Naive thymus-derived CD4-positive, alpha-beta T cell (primary cell): ENCODE data around the gene ERN1. TPM values are rescaled to one million over a fixed set of nuclear protein-coding genes. Genes with fewer than 3 reads are reported as not detected.

ENCODE experiments used
- ATAC-seq: fragments of 150-1000 bp; cut with Tn5 transposase; 2 replicates; pipeline ENCODE4 v1.10.0; 2021; ENCODE audit warnings: mild to moderate bottlenecking, moderate library complexity
- CTCF ChIA-PET: fragments of 350-600 bp; sonication (Branson Sonifier 250); formaldehyde crosslinking; loops from one replicate; lab custom pipeline; 2021; ENCODE audit warnings: antibody characterized with exemption; lab: Charles Lee
- POLR2A ChIA-PET: fragments of 350-600 bp; sonication (Branson Sonifier 250); formaldehyde crosslinking; loops from one replicate; lab custom pipeline; 2021; ENCODE audit warnings: antibody characterized with exemption, inconsistent platforms; lab: Charles Lee
- DNase-seq, 9 donors: peaks; one replicate each; pipeline versions ENCODE4 v3.0.0 to v3.0.0-alpha.2; 2020 to 2022; ENCODE audit warnings: mixed read lengths in 1 of 9
- H3K27ac ChIP-seq: one replicate; pipeline ENCODE4 v1.7.0; 2013; ENCODE audit warnings: mild to moderate bottlenecking, low read depth, low read length, moderate library complexity
- H3K27me3 ChIP-seq, 2 donors: one replicate each; pipeline ENCODE4 v1.7.0; 2013; ENCODE audit warnings: low read length in 2 of 2, mild to moderate bottlenecking in 2 of 2, moderate library complexity in 2 of 2; ENCODE audit not compliant: control insufficient read depth in 2 of 2, insufficient read depth in 2 of 2
- H3K36me3 ChIP-seq, 3 experiments: 1 replicate in 2 of 3; 2 replicates in 1 of 3; pipeline ENCODE4 v1.7.0; 2013; ENCODE audit warnings: low read length in 3 of 3, mild to moderate bottlenecking in 3 of 3, moderate library complexity in 1 of 3; ENCODE audit not compliant: insufficient read depth in 3 of 3, control insufficient read depth in 2 of 3
- H3K4me1 ChIP-seq, 2 donors: one replicate each; pipeline ENCODE4 v1.7.0; 2013; ENCODE audit warnings: low read length in 2 of 2, mild to moderate bottlenecking in 2 of 2, moderate library complexity in 1 of 2; ENCODE audit not compliant: control insufficient read depth in 2 of 2, insufficient read depth in 2 of 2
- H3K4me3 ChIP-seq: 2 replicates; pipeline ENCODE4 v1.7.0; 2013; ENCODE audit warnings: mild to moderate bottlenecking, low read length
- H3K9me3 ChIP-seq, 3 experiments: 1 replicate in 2 of 3; 2 replicates in 1 of 3; pipeline ENCODE4 v1.7.0; 2013; ENCODE audit warnings: low read length in 3 of 3; ENCODE audit not compliant: control insufficient read depth in 2 of 3
- H3K27ac Mint-ChIP-seq, 9 donors: one replicate each; pipeline ENCODE4 v1.8.0; 2020 to 2022; ENCODE audit warnings: mixed read lengths in 9 of 9, mild to moderate bottlenecking in 8 of 9, moderate library complexity in 5 of 9, inconsistent platforms in 2 of 9
- H3K27me3 Mint-ChIP-seq, 5 donors: one replicate each; pipeline ENCODE4 v1.8.0; 2021 to 2022; ENCODE audit warnings: mixed read lengths in 5 of 5, mild to moderate bottlenecking in 1 of 5
- H3K36me3 Mint-ChIP-seq, 5 donors: one replicate each; pipeline ENCODE4 v1.8.0; 2020 to 2022; ENCODE audit warnings: mixed read lengths in 5 of 5, mild to moderate bottlenecking in 3 of 5, inconsistent platforms in 1 of 5
- H3K4me1 Mint-ChIP-seq, 7 donors: one replicate each; pipeline ENCODE4 v1.8.0; 2020 to 2022; ENCODE audit warnings: mixed read lengths in 7 of 7, mild to moderate bottlenecking in 3 of 7, inconsistent platforms in 1 of 7
- H3K4me3 Mint-ChIP-seq, 10 donors: one replicate each; pipeline ENCODE4 v1.8.0; 2020 to 2022; ENCODE audit warnings: mild to moderate bottlenecking in 10 of 10, mixed read lengths in 10 of 10, moderate library complexity in 6 of 10, inconsistent platforms in 2 of 10
- H3K9me3 Mint-ChIP-seq, 11 donors: one replicate each; pipeline ENCODE4 v1.8.0; 2020 to 2022; ENCODE audit warnings: mixed read lengths in 11 of 11, mild to moderate bottlenecking in 4 of 11, inconsistent platforms in 1 of 11, moderate library complexity in 1 of 11
- intact Hi-C, 2 donors: fragments of 100-400 bp; cut with micrococcal nuclease; formaldehyde crosslinking; loops; one replicate each; pipeline ENCODE4 v1.15.1; 2023
- polyA plus RNA-seq, 2 donors: library from polyadenylated mRNA; unstranded; fragments of 300-500 nt; fragmentation: Illumina TruSeq; gene quantifications; one replicate each; pipeline ENCODE4 v1.2.3, GENCODE V29; 2021
- total RNA-seq, 6 experiments: library from RNA in 5 of 6; stranded (reverse) in 5 of 6; gene quantifications; 1 replicate in 5 of 6; 2 replicates in 1 of 6; pipeline ENCODE4 v1.2.3 and lab custom pipeline; 2021 to 2026

ERN1 gene
- total and polyA plus RNA-seq, 7 experiments from 2014 or later = 15.7 to 110 (median 60.3) TPM

- no peak overlapping the region for H3K4me3 Mint-ChIP-seq
- peak; percentile 17 for ATAC-seq
- intact Hi-C loops = loop anchor here (1.0 to 10.0 kb wide), 10 partner anchors 136 to 831 kb away; partner anchors contain the start of genes CSHL1 (in 1 of the 2), GH1 (in 1 of the 2), MAP3K3 (in 1 of the 2) and POLG2 (in 1 of the 2)
- no peak overlapping the region for H3K27ac Mint-ChIP-seq
- Histone ChIP-seq H3K9me3 (no peaks in the 10 kb centered on the region), H3K27ac (peak overlapping the region; percentile 91), H3K36me3 (peaks cover 0 to 4% (median 0%) of the 10 kb centered on the region in 3 experiments), H3K4me3 (peak overlapping the region; percentile 72), H3K4me1 (peaks cover 11 to 12% of the 10 kb centered on the region in 2 donors), H3K27me3 (no peaks in the 10 kb centered on the region)
- DNase-seq = peak in 6 of 9 donors; percentile 52 to 75 (median 64)
- no peaks in the 10 kb centered on the region for H3K27me3 Mint-ChIP-seq
- ChIA-PET POLR2A (interaction anchor here (0.6 to 9.4 kb wide), 58 partner anchors 9 to 445 kb away, joined by 3 to 173 read pairs (median 6); partner anchors contain the start of genes CD79B, CEP95, DDX5 and ERN1), CTCF (interaction anchor here (0.7 to 2.9 kb wide), 8 partner anchors 13 to 244 kb away, joined by 3 to 18 read pairs (median 4); partner anchors contain the start of gene TEX2)
- peaks cover 0 to 25% (median 10%) of the 10 kb centered on the region in 5 donors for H3K36me3 Mint-ChIP-seq
- H3K4me1 Mint-ChIP-seq = peaks cover 11 to 34% (median 27%) of the 10 kb centered on the region in 7 donors
- peaks cover 0 to 5% (median 0%) of the 10 kb centered on the region in 11 donors for H3K9me3 Mint-ChIP-seq
Observed at GRCh38 chr17:64146418-64147109, 16.6 kb upstream of the ERN1 start.

GRCh38 chr17:64145751-64146417, 15.9 kb upstream of the ERN1 start:
- intact Hi-C loops = loop anchor here (1.0 to 10.0 kb wide), 19 partner anchors 16 to 831 kb away; partner anchors contain the start of genes CEP95 (in 2 of the 2), DDX5 (in 2 of the 2), ERN1 (in 2 of the 2) and POLG2 (in 2 of the 2)
- H3K27ac Mint-ChIP-seq = no peak overlapping the region
- H3K9me3 Mint-ChIP-seq = peaks cover 0 to 5% (median 0%) of the 10 kb centered on the region in 11 donors
- peak overlapping the region; percentile 91 for H3K27ac ChIP-seq
- no peaks in the 10 kb centered on the region for H3K9me3 ChIP-seq
- peak; percentile 98 for ATAC-seq
- H3K4me1 ChIP-seq = peaks cover 11 to 12% of the 10 kb centered on the region in 2 donors
- ChIA-PET CTCF (interaction anchor here (0.7 to 2.9 kb wide), 14 partner anchors 12 to 244 kb away, joined by 3 to 18 read pairs (median 4); partner anchors contain the start of genes CSHL1, ICAM2 and TEX2), POLR2A (interaction anchor here (0.6 to 9.4 kb wide), 79 partner anchors 9 to 450 kb away, joined by 3 to 173 read pairs (median 4); partner anchors contain the start of genes CD79B, CEP95, DDX5 and ERN1)
- H3K27me3 Mint-ChIP-seq = no peaks in the 10 kb centered on the region
- H3K36me3 ChIP-seq = peaks cover 0 to 4% (median 0%) of the 10 kb centered on the region in 3 experiments
- H3K36me3 Mint-ChIP-seq = peaks cover 0 to 25% (median 5%) of the 10 kb centered on the region in 5 donors
- no peak overlapping the region for H3K4me3 Mint-ChIP-seq
- no peaks in the 10 kb centered on the region for H3K27me3 ChIP-seq
- DNase-seq = peak; percentile 85 to 99 (median 96)
- H3K4me3 ChIP-seq = peak overlapping the region; percentile 72
- peaks cover 11 to 34% (median 27%) of the 10 kb centered on the region in 7 donors for H3K4me1 Mint-ChIP-seq

GRCh38 chr17:64145375-64145750, 15.4 kb upstream of the ERN1 start:
- CTCF ChIA-PET = interaction anchor here (0.6 to 2.9 kb wide), 11 partner anchors 12 to 243 kb away, joined by 3 to 18 read pairs (median 4); partner anchors contain the start of genes CSHL1 and ICAM2
- Mint-ChIP-seq H3K27me3 (no peaks in the 10 kb centered on the region), H3K9me3 (peaks cover 0 to 5% (median 0%) of the 10 kb centered on the region in 11 donors), H3K27ac (no peak overlapping the region), H3K36me3 (peaks cover 0 to 22% (median 5%) of the 10 kb centered on the region in 5 donors), H3K4me3 (no peak overlapping the region), H3K4me1 (peaks cover 11 to 34% (median 27%) of the 10 kb centered on the region in 7 donors)
- intact Hi-C loops = loop anchor here (1.0 to 10.0 kb wide), 17 partner anchors 15 to 832 kb away; partner anchors contain the start of genes CEP95 (in 2 of the 2), DDX5 (in 2 of the 2), ERN1 (in 2 of the 2) and TEX2 (in 2 of the 2)
- H3K27ac ChIP-seq = peak overlapping the region; percentile 91
- peaks cover 0 to 4% (median 0%) of the 10 kb centered on the region in 3 experiments for H3K36me3 ChIP-seq
- no peaks in the 10 kb centered on the region for H3K27me3 ChIP-seq
- H3K4me1 ChIP-seq = peaks cover 11 to 12% of the 10 kb centered on the region in 2 donors
- peak overlapping the region; percentile 72 for H3K4me3 ChIP-seq
- H3K9me3 ChIP-seq = no peaks in the 10 kb centered on the region
- ATAC-seq (no peak), DNase-seq (no peak)
- POLR2A ChIA-PET = interaction anchor here (0.6 to 9.4 kb wide), 72 partner anchors 8 to 1814 kb away, joined by 3 to 173 read pairs (median 5); partner anchors contain the start of genes CD79B, CEP95, DDX5 and ERN1

- ATAC-seq = no peak
- DNase-seq = no peak
- intact Hi-C loops = no loop called here
- ChIA-PET POLR2A (no interaction called here), CTCF (interaction anchor here (0.8 to 1.1 kb wide), 2 partner anchors 111 to 113 kb away, joined by 3 to 4 read pairs; no protein-coding TSS in a partner anchor)
- H3K27me3 Mint-ChIP-seq = peaks cover 0 to 3% (median 0%) of the 10 kb centered on the region in 5 donors
- Histone ChIP-seq H3K27me3 (no peaks in the 10 kb centered on the region), H3K36me3 (no peaks in the 10 kb centered on the region), H3K27ac (no peak overlapping the region), H3K4me1 (no peaks in the 10 kb centered on the region), H3K9me3 (no peaks in the 10 kb centered on the region), H3K4me3 (no peak overlapping the region)
- H3K27ac Mint-ChIP-seq = no peak overlapping the region
- no peaks in the 10 kb centered on the region for H3K9me3 Mint-ChIP-seq
- H3K4me3 Mint-ChIP-seq = no peak overlapping the region
- H3K4me1 Mint-ChIP-seq = peaks cover 0 to 4% (median 0%) of the 10 kb centered on the region in 7 donors
- H3K36me3 Mint-ChIP-seq = no peaks in the 10 kb centered on the region
Observed at GRCh38 chr17:64139542-64139941, 9.6 kb upstream of the ERN1 start.

- Histone ChIP-seq H3K9me3 (no peaks in the 10 kb centered on the region), H3K4me3 (no peak overlapping the region), H3K27me3 (no peaks in the 10 kb centered on the region), H3K27ac (no peak overlapping the region), H3K36me3 (no peaks in the 10 kb centered on the region), H3K4me1 (no peaks in the 10 kb centered on the region)
- Mint-ChIP-seq H3K4me3 (no peak overlapping the region), H3K9me3 (no peaks in the 10 kb centered on the region), H3K36me3 (no peaks in the 10 kb centered on the region), H3K27ac (no peak overlapping the region), H3K4me1 (peaks cover 0 to 7% (median 5%) of the 10 kb centered on the region in 7 donors), H3K27me3 (peaks cover 0 to 3% (median 0%) of the 10 kb centered on the region in 5 donors)
- intact Hi-C loops = no loop called here
- POLR2A ChIA-PET = interaction anchor here (2.3 kb wide), 1 partner anchor 7 kb away, joined by 10 read pairs; no protein-coding TSS in a partner anchor
- no peak for DNase-seq
- CTCF ChIA-PET = interaction anchor here (1.1 kb wide), 1 partner anchor 110 kb away, joined by 4 read pairs; no protein-coding TSS in a partner anchor
- no peak for ATAC-seq
Observed at GRCh38 chr17:64138441-64138840, 8.5 kb upstream of the ERN1 start.
